Activated CD4-positive, alpha-beta T cell treated with anti-CD3 and anti-CD28 coated beads, Interleukin-10, Interleukin-2, amounts not matched to agents 100 ng/mL and 50 ng/mL, durations not matched to agents 16 hours and 8 hours (primary cell): ENCODE data around the gene TTC23L.
"Not testable (repeated sequence)": the region's sequence is repeated elsewhere in the genome, so short reads cannot be mapped to it uniquely, and the experiment has no call there.

ENCODE experiments used
- DNase-seq: peaks from one replicate; pipeline ENCODE4 v3.0.0-alpha.2; 2020

Gene TTC23L, protein sequence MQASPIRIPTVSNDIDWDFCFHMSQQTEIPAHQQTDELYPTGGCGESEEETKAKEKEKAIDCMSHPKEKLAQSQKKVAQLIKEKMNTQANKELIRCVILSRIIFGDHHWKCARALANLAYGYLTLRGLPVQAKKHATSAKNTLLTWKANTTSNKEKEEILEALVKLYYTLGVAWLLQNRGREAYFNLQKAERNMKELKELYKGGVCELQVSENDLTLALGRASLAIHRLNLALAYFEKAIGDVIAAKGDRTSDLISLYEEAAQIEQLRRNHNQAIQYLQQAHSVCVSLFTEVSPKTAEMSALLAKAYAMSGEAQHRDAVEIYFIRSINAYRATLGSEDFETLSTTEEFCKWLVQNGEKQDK

DNA sequence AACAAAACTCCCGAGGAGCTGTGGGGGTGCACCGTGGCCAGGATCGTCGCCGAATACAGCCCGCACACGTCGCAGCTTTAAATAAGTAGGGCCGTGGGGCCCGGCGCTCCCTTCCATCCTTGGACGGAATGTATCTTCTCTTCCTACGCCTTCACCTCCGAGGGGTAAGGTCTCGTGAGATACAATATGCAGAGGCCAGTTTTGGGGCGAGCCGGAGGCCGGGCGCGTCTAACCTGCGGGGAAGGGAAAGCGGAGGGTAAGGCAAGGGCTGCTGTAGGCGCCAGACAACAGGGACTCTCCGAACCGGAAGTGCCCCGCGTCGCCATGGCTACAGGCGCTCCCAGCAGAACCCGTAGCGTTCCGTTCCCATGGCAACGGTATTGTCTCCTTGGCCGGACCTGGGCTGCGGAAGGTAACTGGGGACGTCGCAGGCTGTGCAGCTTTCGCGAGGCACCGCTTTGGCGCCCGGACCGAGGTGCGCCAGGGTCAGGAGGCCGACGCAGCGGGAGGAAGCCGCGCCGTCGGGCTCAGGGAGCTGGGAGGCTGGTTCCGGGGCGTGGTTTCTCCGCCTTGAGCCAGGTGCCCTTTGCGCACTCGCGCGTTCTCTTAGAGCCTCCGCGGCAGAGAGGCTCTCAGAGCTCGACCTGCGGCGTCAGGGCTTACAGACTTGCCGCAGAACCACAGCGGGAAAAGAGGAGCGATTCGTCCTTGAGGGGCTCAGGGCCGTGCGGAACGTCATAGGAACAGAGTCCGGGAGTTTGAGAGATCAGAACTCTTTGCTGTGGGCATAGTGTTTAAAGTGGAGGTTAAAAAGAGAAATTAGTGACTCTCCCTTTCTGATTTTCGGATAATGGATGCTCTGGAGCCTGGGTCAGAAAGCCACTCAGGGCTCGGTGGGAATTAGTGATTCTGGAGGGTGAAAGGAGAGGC lies at the start of gene TTC23L:
Gene TTC23L (plus strand): TSS at position 380 of the 930 bp plus-strand sequence. CDS start 1,508 bp downstream, outside the sequence.
- DNase-seq, result peak; percentile 93

DNA sequence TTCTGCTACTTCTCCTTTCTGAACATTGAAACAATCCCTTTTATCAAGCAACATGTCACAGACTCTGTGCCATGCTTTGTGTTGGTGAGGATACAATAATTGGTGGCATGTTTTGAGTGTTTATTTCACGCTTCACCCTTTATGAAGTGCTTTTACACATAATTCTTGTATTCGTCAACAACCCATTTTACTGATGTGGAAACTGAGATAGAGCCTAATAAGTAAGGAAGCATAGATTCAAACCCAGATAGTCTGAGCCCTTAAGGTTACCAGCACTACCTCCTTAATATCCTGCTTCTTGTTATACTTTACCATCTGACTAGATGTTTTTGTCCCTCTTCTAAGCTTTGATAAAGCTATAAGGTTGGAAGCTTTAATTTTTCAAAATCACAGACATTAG lies 49.3 kb upstream of the TTC23L start:
- no peak for DNase-seq

DNA sequence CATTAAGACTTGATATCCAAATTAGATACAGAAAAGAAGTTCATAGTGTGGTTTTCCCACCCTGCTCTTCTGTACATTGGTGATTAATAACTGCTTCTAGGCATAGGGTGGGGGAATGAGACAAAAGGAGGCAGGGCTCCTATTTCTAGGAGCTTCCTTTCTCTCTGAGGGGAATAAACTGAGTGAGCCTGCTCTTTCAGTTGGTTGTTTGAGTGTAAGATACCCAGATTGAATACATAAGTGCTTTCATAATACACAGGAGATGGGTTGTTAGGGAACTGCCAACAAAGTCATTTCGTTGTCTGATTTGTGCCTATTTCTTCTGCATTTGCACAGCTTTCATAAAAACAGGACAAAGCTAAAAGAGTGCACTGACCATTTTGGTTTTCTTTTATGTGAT lies 48.9 kb upstream of the TTC23L start:
- DNase-seq, result no peak

DNA sequence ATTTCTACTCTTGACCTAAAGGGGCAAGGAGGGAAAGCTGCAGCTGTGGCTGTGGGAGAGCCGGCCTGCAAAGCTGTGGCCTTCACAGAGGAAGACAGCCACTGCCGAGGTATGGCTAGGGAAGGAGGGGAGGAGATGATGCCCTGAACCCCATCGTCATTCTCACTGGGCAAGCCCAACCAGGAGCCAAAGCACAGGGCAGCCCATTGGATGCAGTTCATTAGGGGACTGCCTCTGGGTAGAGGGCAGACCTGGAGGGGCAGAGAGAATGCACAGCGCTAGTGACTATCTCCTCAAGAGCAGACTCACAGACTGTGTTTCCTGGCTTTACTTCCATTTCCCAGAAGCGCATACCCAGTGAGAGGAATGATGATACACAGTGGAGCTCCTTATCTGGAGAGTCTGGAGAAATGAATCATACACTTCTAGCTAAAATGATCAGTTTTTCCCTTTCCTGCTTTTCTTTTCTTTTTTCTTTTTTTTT lies 47.2 kb upstream of the TTC23L start:
- no peak for DNase-seq

DNA sequence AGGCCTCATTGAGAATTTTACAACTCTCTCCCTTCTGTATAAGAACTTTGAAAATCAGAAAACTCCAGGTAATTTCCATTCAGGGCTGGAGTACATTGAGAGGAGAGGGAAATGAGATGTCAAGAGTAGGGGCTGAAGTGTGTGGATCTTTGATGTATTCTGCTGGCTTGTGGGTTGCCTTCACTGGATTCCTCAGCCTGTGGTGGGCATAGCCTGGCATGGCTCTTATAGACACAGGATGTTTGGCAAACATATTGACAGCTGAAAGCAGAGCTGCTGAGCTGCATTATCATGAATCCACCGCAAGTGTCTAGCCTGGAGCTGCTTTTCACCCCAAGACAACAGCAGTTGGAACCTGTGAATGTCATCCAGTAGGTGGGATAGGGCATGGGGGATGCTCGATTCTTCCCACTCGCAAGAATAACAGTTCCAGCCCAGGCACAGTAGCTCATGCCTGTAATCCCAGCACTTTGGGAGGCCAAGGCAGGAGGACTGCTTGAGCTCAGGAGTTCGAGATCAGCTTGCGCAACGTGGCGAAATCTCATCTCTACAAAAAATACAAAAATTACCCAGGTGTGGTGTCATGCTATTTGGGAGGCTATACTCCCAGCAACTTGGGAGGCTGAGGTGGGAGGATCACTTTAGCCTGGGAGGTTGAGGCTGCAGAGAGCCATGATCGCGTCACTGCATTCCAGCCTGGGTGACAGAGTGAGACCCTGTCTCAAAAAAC lies 36.0 kb upstream of the TTC23L start:
- DNase-seq, result no peak

DNA sequence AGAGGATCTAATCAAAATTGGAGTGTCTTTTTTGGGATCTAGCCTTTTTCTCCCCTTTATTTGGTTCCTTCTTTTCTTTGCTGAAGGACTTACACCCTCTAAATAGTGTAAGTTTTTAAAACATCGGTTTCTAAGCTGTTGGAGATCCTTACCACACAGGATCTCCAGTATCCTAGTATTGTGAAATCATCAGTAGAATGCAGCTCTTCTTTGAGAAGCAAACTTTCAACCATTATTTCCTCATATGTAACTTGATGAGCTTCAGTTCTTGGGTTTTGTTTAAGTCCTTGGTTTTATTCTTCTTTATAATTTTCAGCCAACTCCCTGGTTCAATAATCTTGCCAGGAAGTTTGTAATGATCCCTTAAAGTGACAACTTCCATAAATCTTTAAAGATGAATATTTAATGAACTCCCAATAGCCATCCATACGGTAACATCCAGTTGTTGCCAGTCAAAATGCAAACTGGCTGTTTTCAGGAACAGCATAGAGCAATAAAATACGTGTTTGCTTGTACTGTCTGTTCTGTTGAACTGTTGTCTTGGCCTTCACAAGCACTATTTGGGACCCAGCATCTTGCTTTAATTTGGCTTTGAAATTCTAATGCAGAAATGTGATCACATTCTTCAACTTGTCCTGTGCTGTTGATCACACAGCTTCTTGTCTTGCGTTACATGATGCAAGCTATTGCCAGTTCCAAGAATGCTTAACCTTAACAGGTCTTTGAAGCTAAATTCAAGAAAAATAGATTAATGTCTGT lies 34.8 kb upstream of the TTC23L start:
- DNase-seq, result no peak

DNA sequence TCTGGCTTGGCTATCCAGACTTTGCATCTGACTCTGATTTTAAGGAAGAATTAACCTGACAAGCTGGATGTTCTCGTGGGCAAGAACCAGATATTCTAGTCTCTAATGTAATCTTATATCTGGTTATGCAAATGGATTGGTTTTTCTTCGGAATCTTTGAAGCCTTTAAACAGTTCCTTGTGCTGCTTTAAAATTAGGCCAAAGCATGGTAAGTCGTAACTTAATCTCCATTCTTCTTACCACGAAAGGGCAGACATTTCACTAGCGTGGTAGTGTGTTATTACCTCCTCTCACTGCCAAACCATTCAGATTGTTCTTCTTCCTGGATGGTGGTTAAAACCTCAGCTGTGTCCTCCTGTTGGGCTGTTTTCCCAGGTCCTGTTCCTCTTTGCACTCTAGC lies 34.1 kb upstream of the TTC23L start:
- DNase-seq, result no peak

DNA sequence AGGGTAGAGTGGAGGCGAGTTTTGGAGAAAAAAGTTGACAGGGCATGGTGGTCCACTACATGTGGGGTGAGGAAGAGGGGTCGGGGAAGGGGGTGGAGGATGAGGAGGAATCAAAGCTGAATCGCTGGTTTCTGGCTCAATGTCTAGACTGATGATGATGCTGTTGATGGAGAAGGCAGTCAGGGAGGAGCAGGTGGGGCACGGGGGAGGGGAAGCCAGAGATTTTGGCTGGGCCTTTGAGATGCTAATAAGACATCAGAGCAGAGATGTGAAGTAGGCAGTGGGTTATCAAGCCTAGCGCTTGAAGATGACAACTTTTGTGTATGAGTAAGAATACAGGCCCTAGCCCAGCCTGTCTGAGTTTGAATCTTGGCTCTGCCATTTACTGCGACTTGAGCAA lies 32.4 kb upstream of the TTC23L start:
- DNase-seq, result no peak

DNA sequence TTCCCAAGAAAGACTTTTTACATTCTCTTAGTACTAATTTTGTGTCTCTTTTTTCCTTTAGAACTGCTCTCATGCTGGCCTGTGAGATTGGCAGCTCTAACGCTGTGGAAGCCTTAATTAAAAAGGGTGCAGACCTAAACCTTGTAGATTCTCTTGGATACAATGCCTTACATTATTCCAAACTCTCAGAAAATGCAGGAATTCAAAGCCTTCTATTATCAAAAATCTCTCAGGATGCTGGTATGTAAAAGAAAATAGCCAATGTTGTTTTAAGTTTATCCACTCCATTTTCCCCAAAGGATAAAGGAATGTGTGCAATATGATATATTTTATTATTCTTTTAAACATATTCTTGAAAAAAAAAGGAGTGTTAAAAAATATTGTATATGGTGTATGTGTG lies 27.3 kb upstream of the TTC23L start:
- no peak for DNase-seq

DNA sequence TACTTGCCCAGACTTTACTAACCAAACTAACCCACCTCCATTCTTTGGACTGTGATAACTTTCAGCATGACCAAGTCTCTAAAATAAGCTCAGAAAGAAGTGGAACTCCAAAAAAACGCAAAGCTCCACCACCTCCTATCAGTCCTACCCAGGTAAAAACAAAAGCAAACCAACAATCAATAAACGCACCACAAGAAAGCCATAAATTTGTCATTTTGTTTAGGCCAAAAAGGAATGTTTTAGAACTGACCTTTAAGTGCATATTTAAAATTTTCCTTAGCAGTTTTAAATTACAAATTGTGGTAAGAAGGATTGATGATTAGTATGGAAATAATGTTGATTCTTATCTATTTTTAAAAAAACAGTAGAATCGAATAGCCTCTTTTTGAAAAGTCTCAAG lies 25.5 kb upstream of the TTC23L start:
- DNase-seq, result no peak

DNA sequence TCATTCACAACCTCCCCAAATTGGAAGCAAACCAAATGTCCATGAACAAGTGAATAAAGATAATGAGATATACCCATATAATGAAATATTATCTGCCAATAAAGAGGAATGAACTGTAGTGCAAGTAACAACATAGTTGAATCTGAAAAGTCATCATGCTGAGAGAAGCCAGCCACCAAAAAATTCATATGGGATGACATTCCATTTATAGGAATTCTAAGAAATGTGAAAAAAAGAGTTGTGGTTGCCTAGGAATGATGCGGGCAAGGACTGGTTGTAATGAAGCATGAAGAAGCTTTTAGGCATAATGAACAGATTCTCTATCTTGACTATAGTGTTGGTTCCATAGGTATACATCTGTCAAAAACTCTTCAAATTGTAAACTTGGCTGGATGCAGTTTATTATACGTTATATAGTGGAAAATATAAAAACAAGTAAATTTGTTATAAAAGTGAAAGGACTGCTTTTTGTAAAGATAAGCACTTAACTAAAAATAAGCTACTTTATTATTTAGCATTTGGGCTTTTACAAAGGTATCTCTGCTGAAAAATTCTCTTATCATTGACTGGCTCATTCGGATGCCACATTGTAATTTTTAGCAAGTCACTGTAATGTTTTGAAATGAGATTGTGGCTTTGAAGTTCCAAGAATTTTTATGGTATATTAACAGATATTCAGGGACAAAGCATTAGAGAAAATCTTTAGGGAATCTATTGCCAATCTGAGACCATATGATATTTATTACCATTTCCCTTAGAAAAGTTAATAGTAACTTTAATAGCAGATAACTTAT lies 21.2 kb upstream of the TTC23L start:
- no peak for DNase-seq

DNA sequence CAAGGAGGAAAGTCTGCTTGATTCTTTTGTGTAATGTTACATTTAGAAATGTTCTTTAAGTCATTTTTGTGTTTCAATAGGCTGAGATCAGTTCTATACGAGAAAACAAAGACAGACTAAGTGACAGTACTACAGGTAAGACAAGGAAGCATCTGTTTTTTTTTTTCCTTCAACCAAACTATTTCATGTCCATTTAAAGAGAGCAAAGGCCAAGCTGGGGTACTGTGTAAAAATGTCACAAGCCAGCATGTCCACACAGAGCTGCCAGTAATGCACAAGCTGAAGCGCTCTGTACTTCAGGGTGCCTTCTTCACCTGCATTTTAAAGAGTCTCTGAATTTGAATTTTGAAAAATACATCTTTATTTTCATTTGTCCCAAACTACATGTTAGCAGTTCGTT lies 20.2 kb upstream of the TTC23L start:
- no peak for DNase-seq

DNA sequence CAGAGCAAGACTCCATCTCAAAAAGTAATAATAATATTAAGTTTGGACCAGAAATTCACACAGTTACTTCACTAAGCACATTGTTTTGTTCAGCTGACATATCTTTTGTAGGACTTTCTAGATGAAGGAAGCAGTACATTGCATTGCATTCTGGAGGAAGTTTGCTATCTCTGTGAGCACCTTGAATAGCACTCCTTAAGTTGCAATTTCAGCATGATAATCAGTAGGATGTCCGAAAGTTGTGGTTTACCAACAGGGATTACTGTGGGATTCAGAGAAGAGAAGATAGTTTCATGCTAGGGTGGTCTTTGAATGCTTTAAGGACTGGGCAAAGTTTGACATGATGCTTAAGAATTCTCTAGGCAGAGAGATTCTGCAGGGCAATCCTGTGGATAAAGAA lies 18.4 kb upstream of the TTC23L start:
- no peak for DNase-seq

DNA sequence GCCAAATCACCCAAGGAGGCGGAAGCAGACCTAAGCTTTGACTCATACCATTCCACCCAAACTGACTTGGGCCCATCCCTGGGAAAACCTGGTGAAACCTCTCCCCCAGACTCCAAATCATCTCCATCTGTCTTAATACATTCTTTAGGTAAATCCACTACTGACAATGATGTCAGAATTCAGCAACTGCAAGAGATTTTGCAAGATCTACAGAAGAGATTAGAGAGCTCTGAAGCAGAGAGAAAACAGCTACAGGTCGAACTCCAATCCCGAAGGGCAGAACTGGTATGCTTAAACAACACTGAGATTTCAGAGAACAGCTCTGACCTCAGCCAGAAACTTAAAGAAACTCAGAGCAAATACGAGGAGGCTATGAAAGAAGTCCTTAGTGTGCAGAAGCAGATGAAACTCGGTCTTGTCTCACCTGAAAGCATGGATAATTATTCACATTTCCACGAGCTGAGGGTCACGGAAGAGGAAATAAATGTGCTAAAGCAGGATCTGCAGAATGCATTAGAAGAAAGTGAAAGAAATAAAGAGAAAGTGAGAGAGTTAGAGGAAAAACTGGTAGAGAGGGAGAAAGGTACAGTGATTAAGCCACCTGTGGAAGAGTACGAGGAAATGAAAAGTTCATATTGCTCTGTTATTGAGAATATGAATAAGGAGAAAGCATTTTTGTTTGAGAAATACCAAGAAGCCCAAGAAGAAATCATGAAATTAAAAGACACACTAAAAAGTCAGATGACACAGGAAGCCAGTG lies 15.8 kb upstream of the TTC23L start:
- no peak for DNase-seq

DNA sequence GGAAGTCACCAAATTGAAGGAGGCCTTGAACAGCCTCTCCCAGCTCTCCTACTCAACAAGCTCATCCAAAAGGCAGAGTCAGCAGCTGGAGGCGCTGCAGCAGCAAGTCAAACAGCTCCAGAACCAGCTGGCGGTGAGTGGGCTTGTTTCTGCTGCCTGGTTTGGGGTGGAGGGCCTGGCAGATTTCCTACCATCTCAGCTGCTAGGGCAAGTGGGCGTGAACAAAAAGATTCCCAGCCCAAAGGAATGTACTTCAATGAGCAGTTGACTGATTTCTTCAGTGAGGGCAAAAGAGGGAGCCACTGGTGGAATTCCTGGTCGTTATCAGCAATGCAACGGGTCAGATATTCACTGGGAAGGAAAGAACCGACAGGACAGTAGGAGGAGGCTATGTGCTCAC lies 12.6 kb upstream of the TTC23L start:
- no peak for DNase-seq

DNA sequence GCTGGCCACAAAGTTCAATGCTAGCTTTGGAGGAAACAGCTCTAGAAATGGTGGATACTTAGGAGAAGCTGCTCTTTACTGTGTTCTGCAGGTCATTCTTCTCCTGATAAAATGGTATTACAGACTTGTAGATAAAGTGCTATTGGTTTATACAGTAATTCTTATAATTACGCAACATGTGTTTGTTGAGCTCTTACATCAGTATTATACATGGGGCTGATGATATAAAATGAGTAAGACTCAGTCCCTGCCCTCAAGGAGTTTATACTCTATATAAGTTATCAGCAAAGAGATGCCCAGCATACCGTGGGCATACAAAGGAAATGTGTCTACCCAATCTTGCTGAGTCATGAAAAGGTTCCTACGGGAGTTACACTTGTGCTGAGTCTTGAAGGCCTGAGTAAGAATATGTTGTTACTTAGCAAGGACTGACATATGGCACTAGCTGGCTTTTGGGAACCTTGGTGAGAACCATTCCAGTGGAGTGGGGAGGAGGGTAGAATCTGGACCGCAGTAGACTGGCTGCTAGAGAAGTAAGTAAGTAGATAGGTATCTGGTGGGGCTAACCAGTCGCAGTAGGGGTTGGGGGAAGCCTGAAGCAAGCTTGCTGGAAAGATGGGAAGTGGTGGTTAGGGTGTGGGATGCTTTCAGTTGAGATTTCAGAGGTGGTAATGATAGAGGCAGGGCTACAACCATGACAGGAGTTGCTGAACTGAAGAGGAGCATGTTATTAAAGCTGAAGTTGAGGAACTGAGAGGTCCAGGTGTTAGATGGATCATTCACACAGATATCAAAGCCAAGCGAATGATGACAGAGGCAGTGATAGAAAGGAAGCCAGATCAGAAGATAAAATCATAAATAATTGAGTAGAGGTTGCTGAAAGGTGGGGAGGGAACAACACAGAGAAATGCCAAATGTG lies 11.1 kb upstream of the TTC23L start:
- DNase-seq, result no peak

DNA sequence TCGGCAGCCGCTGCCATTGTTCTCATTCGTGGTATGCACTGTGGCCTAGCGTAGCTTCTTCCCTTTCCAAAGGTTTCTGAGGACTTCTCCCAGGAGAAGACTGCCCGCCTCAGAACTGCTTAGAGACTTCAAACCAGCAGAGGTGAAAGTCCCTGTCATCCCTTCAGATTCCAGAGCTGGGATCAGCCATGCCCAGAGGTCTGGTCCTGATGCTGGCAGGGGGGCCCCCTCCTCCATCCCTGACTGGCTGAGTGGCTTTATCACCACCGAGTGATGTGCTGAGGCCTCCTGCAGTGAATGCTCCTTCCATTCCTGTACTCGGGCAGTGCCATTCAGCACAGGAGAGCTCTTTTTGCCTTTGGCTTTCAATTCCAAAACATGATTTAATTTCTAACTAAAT lies 8.1 kb upstream of the TTC23L start:
- DNase-seq, result not testable (repeated sequence)

DNA sequence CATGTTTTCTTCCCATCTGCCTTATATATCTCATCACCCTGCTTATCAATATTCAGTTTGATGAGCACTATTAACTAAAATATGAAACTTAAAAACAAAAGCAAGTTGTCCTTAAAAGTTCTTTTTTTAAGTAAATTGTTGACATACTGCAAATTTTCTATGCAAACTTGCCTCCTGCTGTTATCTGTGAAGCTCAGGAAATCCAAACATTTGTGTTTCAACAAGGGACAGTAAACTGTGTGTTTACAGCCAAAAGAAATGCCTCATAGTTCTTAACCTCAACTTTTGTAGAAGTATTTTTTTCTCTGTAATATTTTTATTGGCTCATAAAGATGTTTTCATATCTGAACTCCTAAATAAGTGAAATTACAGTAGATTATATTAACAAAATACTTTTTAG lies 7.7 kb upstream of the TTC23L start:
- DNase-seq, result no peak

DNA sequence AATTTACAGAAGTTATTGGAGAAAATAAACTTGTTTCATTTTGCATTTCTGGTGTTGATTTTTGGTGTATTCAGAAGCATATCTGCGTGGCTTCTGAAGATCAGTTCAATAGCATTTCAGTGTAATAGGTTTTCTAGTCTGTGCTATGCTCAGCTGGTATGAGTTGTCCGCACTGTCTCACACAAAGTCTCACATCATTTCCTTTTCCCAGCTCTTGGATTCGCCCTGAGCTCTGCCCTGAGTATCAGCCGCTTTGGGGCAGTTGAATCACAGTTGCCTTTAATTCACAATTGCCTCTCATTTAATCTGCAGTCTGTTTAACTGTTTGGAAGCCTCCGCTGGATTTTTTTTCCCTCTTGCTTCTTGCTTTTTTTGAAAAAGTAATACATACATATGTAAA lies 6.4 kb upstream of the TTC23L start:
- DNase-seq, result no peak

DNA sequence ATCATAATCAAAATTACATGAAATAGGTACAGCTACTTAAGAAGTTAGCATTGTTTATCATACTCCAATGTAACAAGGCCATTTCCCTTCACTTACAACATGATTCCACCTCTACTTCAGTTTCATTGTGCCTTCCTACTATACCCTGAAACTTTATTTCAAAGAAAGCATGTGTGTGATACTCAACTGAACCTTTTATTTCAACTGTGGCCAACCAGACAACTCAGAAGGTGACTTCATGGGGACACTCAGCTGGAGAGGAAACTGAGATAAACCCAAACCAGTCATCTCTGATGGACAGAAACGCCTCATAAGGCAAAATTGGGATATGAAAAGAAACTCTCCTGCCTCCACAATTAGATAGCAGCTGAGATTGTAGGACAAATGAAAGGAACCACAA lies 5.9 kb upstream of the TTC23L start:
- peak; percentile 19 for DNase-seq
